Esophagus (tissue), 2 donors: ENCODE results near the gene ULK4. TPM values are rescaled to one million over a fixed set of nuclear protein-coding genes. Genes with fewer than 3 reads are reported as not detected.
"Not testable (repeated sequence)": the region's sequence is repeated elsewhere in the genome, so short reads cannot be mapped to it uniquely, and the experiment has no call there.

ENCODE experiments used
- H3K27ac ChIP-seq, 2 donors: one replicate each; pipeline ENCODE4 v1.5.1; 2013; ENCODE audit warnings: low read depth in 2 of 2, mild to moderate bottlenecking in 2 of 2, inconsistent platforms in 1 of 2, low read length in 1 of 2, moderate library complexity in 1 of 2
- H3K27me3 ChIP-seq, 2 donors: one replicate each; pipeline ENCODE4 v1.6.1; 2013; ENCODE audit warnings: low read length in 2 of 2, control low read depth in 1 of 2, mild to moderate bottlenecking in 1 of 2; ENCODE audit not compliant: insufficient read depth in 2 of 2, control insufficient read depth in 1 of 2
- H3K36me3 ChIP-seq, 2 donors: one replicate each; pipeline ENCODE4 v1.6.1; 2013; ENCODE audit warnings: low read length in 1 of 2; ENCODE audit not compliant: control insufficient read depth in 2 of 2, insufficient read depth in 2 of 2
- H3K4me1 ChIP-seq, 2 donors: one replicate each; pipeline ENCODE4 v1.6.1; 2013; ENCODE audit warnings: low read length in 1 of 2; ENCODE audit not compliant: control insufficient read depth in 2 of 2, insufficient read depth in 2 of 2
- H3K4me3 ChIP-seq, 2 donors: one replicate each; pipeline ENCODE4 v1.5.1; 2013; ENCODE audit warnings: low read length in 2 of 2, mild to moderate bottlenecking in 2 of 2, low read depth in 1 of 2, moderate library complexity in 1 of 2
- H3K9me3 ChIP-seq, 2 donors: one replicate each; pipeline ENCODE4 v1.6.1; 2013; ENCODE audit warnings: mild to moderate bottlenecking in 2 of 2, low read depth in 1 of 2, low read length in 1 of 2, moderate library complexity in 1 of 2; ENCODE audit not compliant: control insufficient read depth in 2 of 2, insufficient read depth in 1 of 2
- WGBS, 2 donors: extraction: QIAGEN DNeasy Blood & Tissue Kit; methylation state at CpG; one replicate each; pipeline ENCODE4 v1.1.7; 2013; 5-methylcytosine and 5-hydroxymethylcytosine counted together
- polyA plus RNA-seq, 2 donors: library from polyadenylated mRNA; stranded (reverse); fragments of 200-250 nt; gene quantifications; one replicate each; pipeline ENCODE4 v1.2.3, GENCODE V29; 2013
- donor health status: healthy with polysubstance abuse.
- donor health status: Bipolar disorder and iron deficiency.

The ULK4 gene
- polyA plus RNA-seq, 2 donors: 1.1 to 1.3 TPM

DNA sequence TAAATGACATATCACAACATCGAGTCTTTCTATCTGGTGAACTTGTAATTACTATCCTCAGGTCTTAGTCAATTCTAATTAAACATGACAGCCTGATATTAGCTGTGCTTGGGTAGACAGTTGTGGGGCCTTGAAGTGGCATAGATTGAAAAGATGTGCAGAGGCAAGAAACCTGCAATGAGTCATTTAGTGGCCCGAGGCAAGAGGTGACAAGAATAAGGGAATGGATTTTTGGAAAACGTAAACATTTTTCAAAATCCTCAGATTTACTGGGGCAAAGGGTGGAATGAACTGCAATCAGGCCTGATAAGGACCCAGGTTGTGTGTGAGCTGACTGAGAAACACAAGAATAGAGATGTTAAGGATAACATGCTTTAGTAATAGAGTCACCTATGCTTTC lies 29.5 kb upstream of the ULK4 start:
- H3K27me3 ChIP-seq: no peaks in the 10 kb centered on the region
- no peaks in the 10 kb centered on the region for H3K9me3 ChIP-seq
- H3K27ac ChIP-seq: no peak overlapping the region
- no peaks in the 10 kb centered on the region for H3K36me3 ChIP-seq
- 50 to 53% methylated on average over 3 of the region's 3 CpGs for WGBS, 2 donors
- H3K4me1 ChIP-seq: no peaks in the 10 kb centered on the region
- no peak overlapping the region for H3K4me3 ChIP-seq

DNA sequence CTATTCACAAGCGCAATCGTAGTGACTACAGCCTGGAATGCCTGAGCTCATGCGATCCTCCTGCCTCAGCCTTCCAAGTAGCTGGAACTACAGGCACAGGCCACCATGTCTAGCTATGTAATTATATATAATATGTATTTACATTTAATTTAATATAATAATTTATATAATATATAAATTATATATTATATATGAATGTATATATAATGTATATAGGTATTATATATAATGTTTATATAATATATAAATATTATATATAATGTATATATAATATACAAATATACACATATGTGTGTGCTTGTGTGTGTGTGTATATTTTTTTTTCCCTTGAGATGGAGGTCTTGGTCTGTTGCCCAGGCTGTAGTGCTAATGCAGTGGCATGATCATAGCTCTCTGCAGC lies 27.6 kb upstream of the ULK4 start:
- Histone ChIP-seq H3K9me3 (no peaks in the 10 kb centered on the region), H3K4me3 (no peak overlapping the region), H3K27ac (no peak overlapping the region), H3K27me3 (no peaks in the 10 kb centered on the region), H3K36me3 (no peaks in the 10 kb centered on the region), H3K4me1 (no peaks in the 10 kb centered on the region)
- 96 to 99% methylated on average over 3 of the region's 3 CpGs for WGBS, 2 donors

DNA sequence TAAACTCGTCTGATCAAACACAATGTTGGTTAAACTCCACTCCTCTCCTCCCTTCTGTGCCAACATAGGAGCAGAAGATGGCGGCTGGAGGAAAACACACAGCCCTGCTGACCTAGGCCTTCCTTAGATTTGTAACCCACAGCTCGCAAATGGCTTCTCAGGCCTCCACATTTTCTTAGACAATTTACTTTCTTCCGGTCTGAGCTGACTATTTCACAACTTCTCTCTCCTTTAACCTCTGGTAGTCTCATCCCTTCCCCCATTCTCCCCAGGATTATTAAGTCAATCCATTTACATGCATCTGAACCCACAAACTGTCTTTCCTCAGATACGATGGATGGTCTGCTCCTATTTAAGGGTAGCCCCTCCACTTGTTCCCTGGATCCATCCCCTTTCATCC lies 25.7 kb upstream of the ULK4 start:
- H3K27ac ChIP-seq: no peak overlapping the region
- no peaks in the 10 kb centered on the region for H3K4me1 ChIP-seq
- H3K27me3 ChIP-seq: no peaks in the 10 kb centered on the region
- H3K9me3 ChIP-seq: no peaks in the 10 kb centered on the region
- 88 to 89% methylated on average over 5 of the region's 5 CpGs for WGBS, 2 donors
- H3K36me3 ChIP-seq: no peaks in the 10 kb centered on the region
- H3K4me3 ChIP-seq: no peak overlapping the region

DNA sequence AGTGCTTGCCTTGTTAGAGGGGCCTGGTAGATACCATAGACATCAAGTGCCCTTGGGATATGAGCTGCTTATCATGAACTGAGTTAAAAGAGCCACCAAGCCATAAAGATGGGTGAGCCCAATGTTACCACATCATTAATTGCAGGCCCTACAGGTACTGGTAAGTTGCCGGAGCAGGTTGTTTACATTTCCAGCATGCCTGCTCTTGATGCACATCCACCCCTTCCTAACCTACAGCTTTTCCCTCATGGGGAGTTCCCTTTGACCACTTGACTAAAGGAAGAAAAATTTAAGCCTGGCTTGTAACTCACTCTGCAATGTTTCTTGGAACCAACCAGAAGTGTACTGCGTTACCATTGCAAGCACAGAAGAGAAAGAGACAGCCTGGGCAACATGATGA lies 24.7 kb upstream of the ULK4 start:
- Histone ChIP-seq H3K4me3 (no peak overlapping the region), H3K9me3 (no peaks in the 10 kb centered on the region), H3K27me3 (no peaks in the 10 kb centered on the region), H3K27ac (no peak overlapping the region), H3K4me1 (no peaks in the 10 kb centered on the region), H3K36me3 (no peaks in the 10 kb centered on the region)
- 75% methylated on average over 2 of the region's 2 CpGs for WGBS, 2 donors

DNA sequence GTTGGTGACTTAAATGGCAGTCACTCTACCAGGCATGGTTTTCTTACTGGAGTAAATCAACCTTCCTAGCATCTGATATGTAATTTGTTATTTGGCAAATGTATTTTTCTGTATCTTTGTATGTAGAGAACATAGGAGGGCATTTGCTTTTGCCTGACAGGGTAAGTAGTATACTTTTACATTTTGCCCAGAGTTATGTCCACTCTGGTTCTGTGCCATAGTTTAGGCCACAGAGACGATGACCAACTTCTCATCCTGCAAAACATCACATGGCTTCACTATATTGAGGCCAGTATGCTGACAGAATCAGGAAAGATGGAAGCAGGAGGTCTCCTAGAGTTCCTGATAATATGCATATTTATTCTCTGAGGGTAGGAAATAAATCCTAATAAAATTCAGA lies 23.1 kb upstream of the ULK4 start:
- WGBS, 2 donors: 80 to 83% methylated on average over 1 of the region's 1 CpG
- Histone ChIP-seq H3K36me3 (no peaks in the 10 kb centered on the region), H3K27ac (no peak overlapping the region), H3K9me3 (no peaks in the 10 kb centered on the region), H3K27me3 (no peaks in the 10 kb centered on the region), H3K4me3 (no peak overlapping the region), H3K4me1 (no peaks in the 10 kb centered on the region)

DNA sequence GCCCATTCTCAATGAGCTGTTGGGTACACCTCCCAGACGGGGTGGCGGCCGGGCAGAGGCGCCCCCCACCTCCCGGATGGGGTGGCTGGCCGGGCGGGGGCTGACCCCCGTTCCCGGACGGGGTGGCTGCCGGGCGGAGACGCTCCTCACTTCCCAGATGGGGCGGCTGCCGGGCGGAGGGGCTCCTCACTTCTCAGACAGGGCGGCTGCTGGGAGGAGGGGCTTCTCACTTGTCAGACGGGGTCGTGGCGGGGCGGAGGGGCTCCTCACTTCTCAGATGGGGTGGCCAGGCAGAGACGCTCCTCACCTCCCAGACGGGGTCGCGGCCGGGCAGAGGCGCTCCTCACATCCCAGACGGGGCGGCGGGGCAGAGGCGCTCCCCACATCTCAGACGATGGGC lies 21.2 kb upstream of the ULK4 start:
- not testable (repeated sequence) for H3K4me3 ChIP-seq, H3K27me3 ChIP-seq, H3K27ac ChIP-seq, H3K36me3 ChIP-seq, H3K9me3 ChIP-seq, H3K4me1 ChIP-seq
- WGBS, 2 donors: 93 to 95% methylated on average over 20 to 32 of the region's 32 CpGs

DNA sequence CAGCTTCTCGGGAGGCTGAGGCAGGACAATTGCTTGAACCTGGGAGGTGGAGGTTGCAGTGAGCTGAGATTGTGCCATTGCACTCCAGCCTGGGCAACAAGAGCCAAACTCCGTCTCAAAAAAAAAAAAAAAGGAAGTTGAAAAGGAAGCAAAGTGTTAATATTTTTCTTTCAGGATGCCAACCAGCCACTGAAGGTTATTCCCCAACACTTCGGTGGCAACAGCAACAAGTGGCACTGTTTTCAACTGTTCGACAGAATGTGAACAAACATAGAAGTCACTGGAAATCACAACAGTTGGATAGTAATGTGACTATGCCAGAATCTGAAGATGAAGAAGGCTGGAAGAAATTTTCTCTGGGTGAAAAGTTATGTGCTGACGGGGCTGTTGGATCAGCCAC lies 15.5 kb upstream of the ULK4 start:
- not testable (repeated sequence) for H3K27me3 ChIP-seq, H3K4me1 ChIP-seq, H3K4me3 ChIP-seq, H3K9me3 ChIP-seq, H3K36me3 ChIP-seq, H3K27ac ChIP-seq
- 66 to 75% methylated on average over 5 of the region's 5 CpGs for WGBS, 2 donors

DNA sequence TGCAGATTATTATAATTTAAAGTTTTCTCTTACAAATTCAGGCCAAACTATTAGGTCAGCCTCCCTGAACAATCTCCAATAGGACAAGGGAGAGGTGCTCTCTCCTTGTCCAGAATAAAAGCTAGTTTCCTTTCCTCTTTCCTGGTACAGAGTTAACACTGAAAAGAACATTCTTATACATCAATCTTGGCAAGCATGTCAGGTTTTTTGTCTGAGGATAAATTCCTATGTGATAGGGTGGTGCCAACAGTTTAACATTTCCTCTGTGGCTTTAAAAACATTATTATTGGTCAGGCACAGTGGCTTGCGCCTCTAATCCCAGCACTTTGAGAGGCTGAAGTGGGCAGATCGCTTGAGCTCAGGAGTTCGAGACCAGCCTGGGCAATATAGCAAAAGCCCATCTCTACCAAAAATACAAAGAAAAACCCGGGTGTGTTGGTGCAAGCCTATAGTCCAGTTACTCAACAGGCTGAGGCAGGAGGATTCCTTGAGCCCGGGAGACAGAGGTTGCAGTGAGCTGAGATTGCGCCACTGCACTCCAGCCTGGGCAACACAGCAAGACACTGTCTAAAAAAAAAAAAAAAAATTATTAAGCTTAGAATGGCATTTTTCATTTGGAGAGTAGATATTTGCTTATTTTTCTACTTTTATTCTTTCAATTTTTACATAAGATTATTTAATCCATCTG lies 13.7 kb upstream of the ULK4 start:
- Histone ChIP-seq H3K36me3 (no peaks in the 10 kb centered on the region), H3K4me3 (no peak overlapping the region), H3K27me3 (no peaks in the 10 kb centered on the region), H3K4me1 (no peaks in the 10 kb centered on the region), H3K9me3 (no peaks in the 10 kb centered on the region), H3K27ac (no peak overlapping the region)
- 52 to 61% methylated on average over 6 of the region's 6 CpGs for WGBS, 2 donors

DNA sequence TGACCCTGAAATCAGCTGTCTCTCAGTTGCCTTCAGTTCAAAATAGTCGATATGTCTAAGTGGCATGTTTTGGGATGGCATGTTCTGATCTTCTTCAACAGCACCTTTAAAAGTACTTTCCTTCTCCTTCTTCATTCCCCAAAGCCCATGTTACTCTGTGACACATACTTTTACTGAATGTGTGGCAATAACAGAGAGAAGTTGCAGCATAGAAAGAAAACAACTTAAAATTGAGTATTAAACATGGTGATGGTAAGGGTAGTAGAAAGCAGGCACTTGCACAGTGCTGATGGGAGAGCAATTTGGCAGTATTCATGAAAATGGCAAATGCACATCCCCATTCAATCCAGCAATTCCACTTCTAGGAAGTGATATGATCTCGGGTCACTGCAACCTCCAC lies 12.3 kb upstream of the ULK4 start:
- H3K27me3 ChIP-seq: no peaks in the 10 kb centered on the region
- H3K36me3 ChIP-seq: no peaks in the 10 kb centered on the region
- H3K4me1 ChIP-seq: no peaks in the 10 kb centered on the region
- H3K9me3 ChIP-seq: no peaks in the 10 kb centered on the region
- WGBS, 2 donors: 93 to 94% methylated on average over 2 of the region's 2 CpGs
- no peak overlapping the region for H3K27ac ChIP-seq
- H3K4me3 ChIP-seq: no peak overlapping the region

DNA sequence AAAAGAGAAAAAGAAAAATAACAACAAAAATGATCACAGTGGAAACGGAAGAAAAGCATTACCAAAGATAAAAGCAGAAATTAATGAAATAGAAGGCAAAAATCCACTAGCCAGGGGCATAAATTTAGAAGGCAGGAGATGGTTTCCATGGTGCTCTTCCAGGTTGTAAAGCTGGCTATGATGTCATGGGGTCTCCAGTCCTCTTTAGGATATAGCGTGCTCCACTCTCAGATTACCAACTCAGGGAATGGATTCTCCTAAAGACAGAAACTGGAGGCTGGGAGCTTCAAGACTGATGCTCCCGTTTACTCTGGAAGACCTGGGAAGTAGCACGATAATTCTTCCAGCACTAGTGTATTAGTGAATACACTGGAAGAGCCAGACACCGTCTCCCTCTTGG lies 10.9 kb upstream of the ULK4 start:
- Histone ChIP-seq H3K4me1 (no peaks in the 10 kb centered on the region), H3K36me3 (no peaks in the 10 kb centered on the region), H3K27me3 (no peaks in the 10 kb centered on the region), H3K4me3 (no peak overlapping the region), H3K27ac (no peak overlapping the region), H3K9me3 (no peaks in the 10 kb centered on the region)
- WGBS, 2 donors: 89 to 91% methylated on average over 5 of the region's 5 CpGs
